ENCODE results near the gene GPRIN3. TPM values are rescaled to one million over a fixed set of nuclear protein-coding genes. Genes with fewer than 3 reads are reported as not detected.

The GPRIN3 gene
- total and polyA plus RNA-seq, 2 of the 13 experiments (the other 11 are each of a cell fraction or from before 2014, with no cell fraction given): not detected

- TF ChIP-seq ZBTB40 (IDR thresholded peaks at IDR 0.05): no peak
- TF ChIP-seq ZBTB40 (CRISPR knock-in tag; IDR thresholded peaks at IDR 0.05): no peak
- no peak for TF ChIP-seq ZNF432 (CRISPR knock-in tag; IDR thresholded peaks at IDR 0.05; ENCODE audit: borderline replicate concordance)
- no peak for TF ChIP-seq SOX13 (IDR thresholded peaks at IDR 0.05)
- TF ChIP-seq SOX13 (CRISPR knock-in tag; conservative IDR thresholded peaks at IDR 0.05 in 1 of 2, IDR thresholded peaks at IDR 0.05 in 1 of 2): no peak
- TF ChIP-seq ZNF614 (CRISPR knock-in tag; IDR thresholded peaks at IDR 0.05; ENCODE audit: borderline replicate concordance): no peak
- TF ChIP-seq FOSL2 (CRISPR knock-in tag; IDR thresholded peaks at IDR 0.05): no peak
- TF ChIP-seq TCF7L2 (IDR thresholded peaks at IDR 0.05; ENCODE audit: low read depth, low read length): no peak
- TF ChIP-seq MEF2D (CRISPR knock-in tag; IDR thresholded peaks at IDR 0.05): no peak
These were observed 41.5 kb downstream of the GPRIN3 start (continued) for GRCh38 chr4:89266128-89266527.

Data from HepG2 (cell line).